GM23338 (cell line): ENCODE data around the gene GAPVD1. TPM values are rescaled to one million over a fixed set of nuclear protein-coding genes. Genes with fewer than 3 reads are reported as not detected.

Source experiments
- ATAC-seq: fragments of 200-7000 bp; cut with Tn5 transposase; 3 replicates; pipeline ENCODE4 v1.9.1; 2020
- DNase-seq: peaks from one replicate; pipeline ENCODE4 v3.0.0-alpha.2; 2015; ENCODE audit warnings: low spot score
- H2AFZ ChIP-seq: fragments of 200-600 bp; sonication (generic); 2 replicates; pipeline ENCODE4 v1.8.0; 2016; ENCODE audit warnings: antibody characterized with exemption, mild to moderate bottlenecking, moderate library complexity
- H3F3A ChIP-seq: fragments of 200-600 bp; sonication (generic); replicated peaks from 2 replicates; pipeline ENCODE4 v1.8.0; 2017; ENCODE audit warnings: antibody characterized with exemption, mixed run types, low read depth
- H3K27ac ChIP-seq: fragments of 200-600 bp; sonication (generic); 2 replicates; pipeline ENCODE4 v1.6.1; 2016; ENCODE audit warnings: low read depth
- H3K27me3 ChIP-seq: fragments of 200-600 bp; sonication (generic); 2 replicates; pipeline ENCODE4 v1.8.0; 2016; ENCODE audit warnings: mild to moderate bottlenecking, mixed run types, moderate library complexity; ENCODE audit not compliant: insufficient read depth
- H3K36me3 ChIP-seq: fragments of 200-600 bp; sonication (generic); 2 replicates; pipeline ENCODE4 v1.8.0; 2016; ENCODE audit warnings: mild to moderate bottlenecking; ENCODE audit not compliant: insufficient read depth
- H3K4me1 ChIP-seq: fragments of 200-600 bp; sonication (generic); 2 replicates; pipeline ENCODE4 v1.8.0; 2016; ENCODE audit warnings: mild to moderate bottlenecking, moderate library complexity; ENCODE audit not compliant: insufficient read depth
- H3K4me2 ChIP-seq: fragments of 200-600 bp; sonication (generic); 2 replicates; pipeline ENCODE4 v1.7.1; 2017; ENCODE audit warnings: mixed run types
- H3K4me3 ChIP-seq: fragments of 200-600 bp; sonication (generic); 2 replicates; pipeline ENCODE4 v1.6.1; 2016; ENCODE audit warnings: mixed run types
- H3K79me2 ChIP-seq: fragments of 200-600 bp; sonication (generic); replicated peaks from 2 replicates; pipeline ENCODE4 v1.8.0; 2017; ENCODE audit warnings: mild to moderate bottlenecking; ENCODE audit not compliant: insufficient read depth
- H3K9me2 ChIP-seq: fragments of 200-600 bp; sonication (generic); 2 replicates; pipeline ENCODE4 v1.8.0; 2017; ENCODE audit not compliant: insufficient read depth
- H4K20me1 ChIP-seq: fragments of 200-600 bp; sonication (generic); replicated peaks from 2 replicates; pipeline ENCODE4 v1.8.0; 2017; ENCODE audit warnings: mild to moderate bottlenecking; ENCODE audit not compliant: insufficient read depth
- H3K27ac Mint-ChIP-seq: 2 replicates; pipeline ENCODE4 v1.8.0; 2020; ENCODE audit warnings: inconsistent platforms, mild to moderate bottlenecking, moderate library complexity, mixed read lengths
- H3K27me3 Mint-ChIP-seq: 3 replicates; pipeline ENCODE4 v1.8.0; 2022; ENCODE audit warnings: low read depth, mild to moderate bottlenecking, moderate library complexity, mixed read lengths, inconsistent platforms; ENCODE audit not compliant: insufficient read depth, poor library complexity
- H3K36me3 Mint-ChIP-seq: 3 replicates; pipeline ENCODE4 v1.8.0; 2021; ENCODE audit warnings: low read depth, mild to moderate bottlenecking, inconsistent platforms, moderate library complexity, mixed read lengths
- H3K4me1 Mint-ChIP-seq: 3 replicates; pipeline ENCODE4 v1.8.0; 2020; ENCODE audit warnings: mild to moderate bottlenecking, inconsistent platforms, mixed read lengths
- H3K4me3 Mint-ChIP-seq: 3 replicates; pipeline ENCODE4 v1.8.0; 2021; ENCODE audit warnings: moderate library complexity, mild to moderate bottlenecking, inconsistent platforms, mixed read lengths
- H3K9me3 Mint-ChIP-seq: 3 replicates; pipeline ENCODE4 v1.8.0; 2020; ENCODE audit warnings: moderate library complexity, mild to moderate bottlenecking, inconsistent platforms, mixed read lengths
- EZH2 ChIP-seq: fragments of 200-600 bp; sonication (generic); IDR thresholded peaks from one replicate; pipeline ENCODE4 v1.8.0; 2017; ENCODE audit warnings: antibody characterized with exemption, mild to moderate bottlenecking, low read depth; ENCODE audit not compliant: unreplicated experiment
- EZH2phosphoT487 ChIP-seq: fragments of 200-600 bp; sonication (generic); IDR thresholded peaks from one replicate; pipeline ENCODE4 v1.8.1; 2018; ENCODE audit warnings: antibody characterized with exemption; ENCODE audit not compliant: unreplicated experiment
- JUNB ChIP-seq: IDR thresholded peaks from one replicate; pipeline ENCODE4 v1.6.1; 2016; ENCODE audit warnings: antibody characterized with exemption; ENCODE audit not compliant: unreplicated experiment
- POLR2AphosphoS5 ChIP-seq: IDR thresholded peaks from 2 replicates; pipeline ENCODE4 v1.6.1; 2016; ENCODE audit warnings: antibody characterized with exemption, low read depth
- ZNF331 ChIP-seq: fragments of 250-450 bp; sonication (Bioruptor Pico); IDR thresholded peaks from 2 replicates; pipeline ENCODE4 v1.5.0; 2020; ENCODE audit warnings: low read depth, mild to moderate bottlenecking, moderate library complexity
- polyA plus RNA-seq: library from polyadenylated mRNA; unstranded; fragments of >200 nt; fragmentation: Nextera tagmentation; extraction: Ambion mirVana; gene quantifications from 2 replicates; pipeline ENCODE4 v1.2.1, GENCODE V29; 2016
- total RNA-seq: library from RNA; depleted of rRNA; stranded (reverse); fragments of >200 nt; shearing (Covaris generic); gene quantifications from 2 replicates; pipeline ENCODE4 v1.2.3, GENCODE V29; 2014
- TF ChIP-seq, protein P1 (sequence below): fragments of 250-450 bp; sonication (Bioruptor Pico); IDR thresholded peaks from 2 replicates; pipeline ENCODE4 v1.5.0; 2020; ENCODE audit warnings: mild to moderate bottlenecking, moderate library complexity

The GAPVD1 gene
- total and polyA plus RNA-seq, 2 experiments from 2014 or later, result 19.2 to 34.6 TPM

- TF ChIP-seq, protein P1, sequence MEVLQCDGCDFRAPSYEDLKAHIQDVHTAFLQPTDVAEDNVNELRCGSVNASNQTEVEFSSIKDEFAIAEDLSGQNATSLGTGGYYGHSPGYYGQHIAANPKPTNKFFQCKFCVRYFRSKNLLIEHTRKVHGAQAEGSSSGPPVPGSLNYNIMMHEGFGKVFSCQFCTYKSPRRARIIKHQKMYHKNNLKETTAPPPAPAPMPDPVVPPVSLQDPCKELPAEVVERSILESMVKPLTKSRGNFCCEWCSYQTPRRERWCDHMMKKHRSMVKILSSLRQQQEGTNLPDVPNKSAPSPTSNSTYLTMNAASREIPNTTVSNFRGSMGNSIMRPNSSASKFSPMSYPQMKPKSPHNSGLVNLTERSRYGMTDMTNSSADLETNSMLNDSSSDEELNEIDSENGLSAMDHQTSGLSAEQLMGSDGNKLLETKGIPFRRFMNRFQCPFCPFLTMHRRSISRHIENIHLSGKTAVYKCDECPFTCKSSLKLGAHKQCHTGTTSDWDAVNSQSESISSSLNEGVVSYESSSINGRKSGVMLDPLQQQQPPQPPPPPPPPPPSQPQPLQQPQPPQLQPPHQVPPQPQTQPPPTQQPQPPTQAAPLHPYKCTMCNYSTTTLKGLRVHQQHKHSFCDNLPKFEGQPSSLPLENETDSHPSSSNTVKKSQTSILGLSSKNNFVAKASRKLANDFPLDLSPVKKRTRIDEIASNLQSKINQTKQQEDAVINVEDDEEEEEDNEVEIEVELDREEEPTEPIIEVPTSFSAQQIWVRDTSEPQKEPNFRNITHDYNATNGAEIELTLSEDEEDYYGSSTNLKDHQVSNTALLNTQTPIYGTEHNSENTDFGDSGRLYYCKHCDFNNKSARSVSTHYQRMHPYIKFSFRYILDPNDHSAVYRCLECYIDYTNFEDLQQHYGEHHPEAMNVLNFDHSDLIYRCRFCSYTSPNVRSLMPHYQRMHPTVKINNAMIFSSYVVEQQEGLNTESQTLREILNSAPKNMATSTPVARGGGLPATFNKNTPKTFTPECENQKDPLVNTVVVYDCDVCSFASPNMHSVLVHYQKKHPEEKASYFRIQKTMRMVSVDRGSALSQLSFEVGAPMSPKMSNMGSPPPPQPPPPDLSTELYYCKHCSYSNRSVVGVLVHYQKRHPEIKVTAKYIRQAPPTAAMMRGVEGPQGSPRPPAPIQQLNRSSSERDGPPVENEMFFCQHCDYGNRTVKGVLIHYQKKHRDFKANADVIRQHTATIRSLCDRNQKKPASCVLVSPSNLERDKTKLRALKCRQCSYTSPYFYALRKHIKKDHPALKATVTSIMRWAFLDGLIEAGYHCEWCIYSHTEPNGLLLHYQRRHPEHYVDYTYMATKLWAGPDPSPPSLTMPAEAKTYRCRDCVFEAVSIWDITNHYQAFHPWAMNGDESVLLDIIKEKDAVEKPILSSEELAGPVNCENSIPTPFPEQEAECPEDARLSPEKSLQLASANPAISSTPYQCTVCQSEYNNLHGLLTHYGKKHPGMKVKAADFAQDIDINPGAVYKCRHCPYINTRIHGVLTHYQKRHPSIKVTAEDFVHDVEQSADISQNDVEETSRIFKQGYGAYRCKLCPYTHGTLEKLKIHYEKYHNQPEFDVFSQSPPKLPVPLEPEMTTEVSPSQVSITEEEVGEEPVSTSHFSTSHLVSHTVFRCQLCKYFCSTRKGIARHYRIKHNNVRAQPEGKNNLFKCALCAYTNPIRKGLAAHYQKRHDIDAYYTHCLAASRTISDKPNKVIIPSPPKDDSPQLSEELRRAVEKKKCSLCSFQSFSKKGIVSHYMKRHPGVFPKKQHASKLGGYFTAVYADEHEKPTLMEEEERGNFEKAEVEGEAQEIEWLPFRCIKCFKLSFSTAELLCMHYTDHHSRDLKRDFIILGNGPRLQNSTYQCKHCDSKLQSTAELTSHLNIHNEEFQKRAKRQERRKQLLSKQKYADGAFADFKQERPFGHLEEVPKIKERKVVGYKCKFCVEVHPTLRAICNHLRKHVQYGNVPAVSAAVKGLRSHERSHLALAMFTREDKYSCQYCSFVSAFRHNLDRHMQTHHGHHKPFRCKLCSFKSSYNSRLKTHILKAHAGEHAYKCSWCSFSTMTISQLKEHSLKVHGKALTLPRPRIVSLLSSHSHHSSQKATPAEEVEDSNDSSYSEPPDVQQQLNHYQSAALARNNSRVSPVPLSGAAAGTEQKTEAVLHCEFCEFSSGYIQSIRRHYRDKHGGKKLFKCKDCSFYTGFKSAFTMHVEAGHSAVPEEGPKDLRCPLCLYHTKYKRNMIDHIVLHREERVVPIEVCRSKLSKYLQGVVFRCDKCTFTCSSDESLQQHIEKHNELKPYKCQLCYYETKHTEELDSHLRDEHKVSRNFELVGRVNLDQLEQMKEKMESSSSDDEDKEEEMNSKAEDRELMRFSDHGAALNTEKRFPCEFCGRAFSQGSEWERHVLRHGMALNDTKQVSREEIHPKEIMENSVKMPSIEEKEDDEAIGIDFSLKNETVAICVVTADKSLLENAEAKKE (CRISPR knock-in tag), result no peak
- TF ChIP-seq EZH2phosphoT487 (no peak), JUNB (no peak), ZNF331 (CRISPR knock-in tag) (no peak), EZH2 (no peak)
Observed at GRCh38 chr9:125413579-125413978, 152.0 kb downstream of the GAPVD1 start (continued).

- H3K27me3 Mint-ChIP-seq, result peaks cover 11% of the 10 kb centered on the region
- no peaks in the 10 kb centered on the region for H3K79me2 ChIP-seq
- no peak overlapping the region for H3K4me3 Mint-ChIP-seq
- no peak overlapping the region for H3K4me3 ChIP-seq
- no peak overlapping the region for H3K27ac ChIP-seq
- no peaks in the 10 kb centered on the region for H3K4me1 ChIP-seq
- ATAC-seq, result no peak
- H3K9me2 ChIP-seq, result no peaks in the 10 kb centered on the region
- no peaks in the 10 kb centered on the region for H3K36me3 Mint-ChIP-seq
- no peak overlapping the region for H3K27ac Mint-ChIP-seq
- no peaks in the 10 kb centered on the region for H4K20me1 ChIP-seq
- H3K4me2 ChIP-seq, result no peak overlapping the region
- no peaks in the 10 kb centered on the region for H3F3A ChIP-seq
- H3K36me3 ChIP-seq, result no peaks in the 10 kb centered on the region
- H3K4me1 Mint-ChIP-seq, result peaks cover 2% of the 10 kb centered on the region; the same call in 2 of the 3 replicates
- no peak overlapping the region for H2AFZ ChIP-seq
- TF ChIP-seq POLR2AphosphoS5, result no peak
- no peak for DNase-seq
- H3K27me3 ChIP-seq, result no peaks in the 10 kb centered on the region
- no peaks in the 10 kb centered on the region for H3K9me3 Mint-ChIP-seq
Observed at GRCh38 chr9:125415583-125416460, 154.2 kb downstream of the GAPVD1 start.
